H1 (cell line): ENCODE measurements around the gene ELMO1. TPM values are rescaled to one million over a fixed set of nuclear protein-coding genes. Genes with fewer than 3 reads are reported as not detected.

Experiments
- CTCF ChIA-PET: fragments of 300-600 bp; sonication (Branson Sonifier 250); formaldehyde crosslinking; loops from one replicate; lab custom pipeline; 2021; ENCODE audit not compliant: partially characterized antibody; lab: Charles Lee
- POLR2A ChIA-PET: fragments of 300-600 bp; sonication (Branson Sonifier 250); formaldehyde crosslinking; loops from one replicate; lab custom pipeline; 2021; ENCODE audit warnings: inconsistent platforms; ENCODE audit not compliant: partially characterized antibody; lab: Charles Lee
- DNase-seq, 2 experiments: peaks; one replicate each; pipeline versions ENCODE4 v3.0.0 to v3.0.0-alpha.2; 2010 to 2022; ENCODE audit warnings: low spot score in 2 of 2, low read depth in 1 of 2, mixed read lengths in 1 of 2
- FAIRE-seq: peaks from 2 replicates; lab custom pipeline; 2011; peaks lifted over from hg19 to GRCh38; lab: Jason Lieb, UNC
- H2AFZ ChIP-seq: 2 replicates; pipeline ENCODE4 v1.8.1; 2012; ENCODE audit warnings: low read length, inconsistent platforms
- H2AK5ac ChIP-seq: 2 replicates; pipeline ENCODE4 v1.6.1; 2013; ENCODE audit warnings: low read depth, low read length
- H2BK120ac ChIP-seq: replicated peaks from 2 replicates; pipeline ENCODE3; 2013; ENCODE audit warnings: low read depth, low read length, inconsistent platforms
- H2BK12ac ChIP-seq: 2 replicates; pipeline ENCODE4 v1.6.1; 2013; ENCODE audit warnings: low read depth, low read length
- H2BK15ac ChIP-seq: 2 replicates; pipeline ENCODE4 v1.6.1; 2013; ENCODE audit warnings: low read length
- H2BK20ac ChIP-seq: 2 replicates; pipeline ENCODE4 v1.6.1; 2013; ENCODE audit warnings: low read length
- H2BK5ac ChIP-seq: 2 replicates; pipeline ENCODE4 v1.6.1; 2013; ENCODE audit warnings: low read depth, low read length
- H3K14ac ChIP-seq: 2 replicates; pipeline ENCODE4 v1.6.1; 2013; ENCODE audit warnings: inconsistent platforms; ENCODE audit not compliant: insufficient read length
- H3K18ac ChIP-seq: 2 replicates; pipeline ENCODE4 v1.6.1; 2013; ENCODE audit warnings: low read length; ENCODE audit errors: extremely low read depth
- H3K23ac ChIP-seq: 2 replicates; pipeline ENCODE4 v1.6.1; 2013; ENCODE audit warnings: inconsistent platforms; ENCODE audit not compliant: insufficient read length
- H3K23me2 ChIP-seq: 2 replicates; pipeline ENCODE4 v1.6.1; 2013; ENCODE audit warnings: low read depth, low read length
- H3K27ac ChIP-seq: 2 replicates; pipeline ENCODE4 v1.6.1; 2011; ENCODE audit warnings: low read depth, low read length, inconsistent platforms
- H3K27me3 ChIP-seq, 4 experiments: replicated peaks in 1 of 4; 1 replicate in 1 of 4; 2 replicates in 3 of 4; pipeline versions ENCODE4 v1.6.1 to v1.8.1; 2011 to 2013; ENCODE audit warnings: low read length in 3 of 4, mild to moderate bottlenecking in 3 of 4, inconsistent platforms in 2 of 4, mixed read lengths in 2 of 4, moderate library complexity in 1 of 4; ENCODE audit not compliant: control insufficient read depth in 3 of 4, insufficient read depth in 3 of 4; ENCODE audit errors: extremely low read depth in 1 of 4
- H3K36me3 ChIP-seq, 4 experiments: 2 replicates each; pipeline versions ENCODE4 v1.6.1 to v1.8.1; 2011 to 2013; ENCODE audit warnings: mild to moderate bottlenecking in 4 of 4, low read length in 3 of 4, moderate library complexity in 2 of 4, control low read depth in 1 of 4, inconsistent platforms in 1 of 4; ENCODE audit not compliant: insufficient read depth in 4 of 4, control insufficient read depth in 2 of 4
- H3K4ac ChIP-seq: replicated peaks from 2 replicates; pipeline ENCODE3; 2013; ENCODE audit warnings: low read length, low read depth, mixed read lengths, inconsistent platforms; ENCODE audit not compliant: insufficient read length
- H3K4me1 ChIP-seq, 4 experiments: replicated peaks in 1 of 4; 1 replicate in 1 of 4; 2 replicates in 3 of 4; pipeline versions ENCODE4 v1.6.1 to v1.8.1; 2011 to 2013; ENCODE audit warnings: low read length in 3 of 4, inconsistent platforms in 2 of 4, mixed read lengths in 1 of 4; ENCODE audit not compliant: insufficient read depth in 4 of 4, control insufficient read depth in 3 of 4
- H3K4me2 ChIP-seq, 2 experiments: 2 replicates each; pipeline versions ENCODE4 v1.6.1 to v1.8.1; 2011 to 2013; ENCODE audit warnings: low read depth in 2 of 2, low read length in 2 of 2, control low read depth in 1 of 2, inconsistent platforms in 1 of 2, mild to moderate bottlenecking in 1 of 2; ENCODE audit not compliant: insufficient read depth in 1 of 2
- H3K4me3 ChIP-seq, 4 experiments: fragments of 200-600, 300-600 bp in 1 of 4; sonication (generic), shearing (Covaris generic), sonication (Bioruptor Twin) in 1 of 4; 2 replicates each; pipeline versions ENCODE4 v1.5.1 to v1.8.1; 2011 to 2016; ENCODE audit warnings: low read length in 4 of 4, low read depth in 3 of 4, control low read depth in 2 of 4, inconsistent platforms in 2 of 4, mild to moderate bottlenecking in 2 of 4, mixed read lengths in 1 of 4, moderate library complexity in 1 of 4; ENCODE audit not compliant: insufficient read depth in 2 of 4; ENCODE audit errors: extremely low read depth in 1 of 4
- H3K56ac ChIP-seq: replicated peaks from 2 replicates; pipeline ENCODE3; 2013; ENCODE audit warnings: low read depth, mild to moderate bottlenecking, mixed read lengths, low read length, inconsistent platforms; ENCODE audit not compliant: insufficient read length
- H3K79me1 ChIP-seq: 2 replicates; pipeline ENCODE4 v1.6.1; 2013; ENCODE audit warnings: low read depth, low read length, control low read depth
- H3K79me2 ChIP-seq, 2 experiments: 2 replicates each; pipeline versions ENCODE4 v1.6.1 to v1.8.1; 2012 to 2013; ENCODE audit warnings: low read length in 2 of 2, mild to moderate bottlenecking in 2 of 2, inconsistent platforms in 1 of 2; ENCODE audit not compliant: insufficient read depth in 2 of 2, control insufficient read depth in 1 of 2
- H3K9ac ChIP-seq, 4 experiments: replicated peaks in 1 of 4; 1 replicate in 1 of 4; 2 replicates in 3 of 4; pipeline versions ENCODE4 v1.6.1 to v1.8.1; 2011 to 2013; ENCODE audit warnings: low read depth in 3 of 4, low read length in 3 of 4, control low read depth in 2 of 4, mild to moderate bottlenecking in 2 of 4, moderate library complexity in 2 of 4, inconsistent platforms in 1 of 4; ENCODE audit errors: extremely low read depth in 1 of 4
- H3K9me3 ChIP-seq, 2 experiments: 2 replicates each; pipeline versions ENCODE4 v1.6.1 to v1.8.1; 2012 to 2013; ENCODE audit warnings: mild to moderate bottlenecking in 2 of 2, moderate library complexity in 2 of 2, control low read depth in 1 of 2, inconsistent platforms in 1 of 2, low read depth in 1 of 2, low read length in 1 of 2, mixed read lengths in 1 of 2; ENCODE audit not compliant: insufficient read depth in 2 of 2
- H4K20me1 ChIP-seq, 2 experiments: replicated peaks in 1 of 2; 2 replicates each; pipeline versions ENCODE3 to v1.8.1; 2011 to 2013; ENCODE audit warnings: inconsistent platforms in 2 of 2, low read length in 2 of 2, mild to moderate bottlenecking in 1 of 2; ENCODE audit not compliant: insufficient read depth in 2 of 2, control insufficient read depth in 1 of 2
- H4K5ac ChIP-seq: 2 replicates; pipeline ENCODE4 v1.6.1; 2013; ENCODE audit warnings: low read length, low read depth, mixed read lengths, inconsistent platforms; ENCODE audit not compliant: insufficient read length
- H4K8ac ChIP-seq: 2 replicates; pipeline ENCODE4 v1.8.0; 2013; ENCODE audit warnings: mild to moderate bottlenecking, moderate library complexity, low read length, inconsistent platforms; ENCODE audit not compliant: insufficient read depth; ENCODE audit errors: extremely low read depth
- H4K91ac ChIP-seq: replicated peaks from 2 replicates; pipeline ENCODE3; 2013; ENCODE audit warnings: low read length, mixed read lengths, inconsistent platforms; ENCODE audit not compliant: insufficient read length
- ASH2L ChIP-seq: fragments of 200-600, 300-600 bp; sonication (generic); IDR thresholded peaks from one replicate; pipeline ENCODE4 v1.7.1; 2017; ENCODE audit warnings: low read length
- BACH1 ChIP-seq: IDR thresholded peaks from 2 replicates; pipeline ENCODE4 v1.6.1; 2012; ENCODE audit warnings: low read length, improper control_type of control experiment
- BRCA1 ChIP-seq: IDR thresholded peaks from 2 replicates; pipeline ENCODE4 v1.6.1; 2012; ENCODE audit warnings: low read depth, low read length, improper control_type of control experiment
- PHF8 ChIP-seq: fragments of 200-600 bp; sonication (generic); conservative IDR thresholded peaks from 2 replicates; pipeline ENCODE4 v1.7.1; 2012; ENCODE audit warnings: low read depth, mild to moderate bottlenecking, inconsistent platforms, low read length, moderate library complexity
- POU5F1 ChIP-seq: IDR thresholded peaks from 2 replicates; pipeline ENCODE4 v1.6.1; 2011; ENCODE audit warnings: low read depth, mild to moderate bottlenecking, low read length, moderate library complexity
- RAD21 ChIP-seq, 2 experiments: IDR thresholded peaks in 1 of 2; conservative IDR thresholded peaks in 1 of 2; 2 replicates each; pipeline ENCODE4 v1.6.1; 2011; ENCODE audit warnings: low read depth in 2 of 2, low read length in 2 of 2, improper control_type of control experiment in 1 of 2, inconsistent platforms in 1 of 2, mild to moderate bottlenecking in 1 of 2, moderate library complexity in 1 of 2
- SP2 ChIP-seq: IDR thresholded peaks from 2 replicates; pipeline ENCODE4 v1.6.1; 2012; ENCODE audit warnings: mild to moderate bottlenecking, low read length, inconsistent platforms
- WGBS, 2 experiments: shearing (Covaris generic) in 1 of 2; methylation state at CpG; one replicate each; pipeline versions ENCODE4 v1.1.6 to v1.1.7; 2013 to 2015; ENCODE audit warnings: low lambda C conversion rate in 2 of 2, mixed read lengths in 2 of 2, inconsistent platforms in 1 of 2, low coverage in 1 of 2, missing lambda C conversion rate in 1 of 2; ENCODE audit not compliant: insufficient replicate concordance in 2 of 2, insufficient coverage in 1 of 2, insufficient read length in 1 of 2; ENCODE audit errors: extremely low coverage in 1 of 2, missing lambda C conversion rate in 1 of 2; 5-methylcytosine and 5-hydroxymethylcytosine counted together
- polyA plus RNA-seq, 7 experiments: library from polyadenylated mRNA; depleted of rRNA in 3 of 7; stranded (reverse) in 5 of 7; unstranded in 2 of 7; fragments of >200 nt in 5 of 7; fragments of 200-250 nt in 2 of 7; gene quantifications; 1 replicate in 5 of 7; 2 replicates in 1 of 7; 4 replicates in 1 of 7; pipeline versions ENCODE4 v1.2.1 to v1.2.3, GENCODE V29; 2011 to 2013; ENCODE audit warnings: missing spikeins in 2 of 7, mixed read lengths in 2 of 7
- total RNA-seq: library from RNA; stranded (reverse); fragmentation: NEBNext Ultra II Directional; extraction: Animal tissue kit (Norgen Biotek cat#: 25700); gene quantifications from 2 replicates; pipeline ENCODE4 v1.2.1, GENCODE V29; 2021
- TF ChIP-seq, protein P1 (sequence below): IDR thresholded peaks from 2 replicates; pipeline ENCODE4 v1.6.1; 2012; ENCODE audit warnings: inconsistent platforms

ELMO1 gene
- total and polyA plus RNA-seq, 2 of the 8 experiments (the other 6 are each of a cell fraction or from before 2014, with no cell fraction given): 18.4 to 21.0 TPM

DNA sequence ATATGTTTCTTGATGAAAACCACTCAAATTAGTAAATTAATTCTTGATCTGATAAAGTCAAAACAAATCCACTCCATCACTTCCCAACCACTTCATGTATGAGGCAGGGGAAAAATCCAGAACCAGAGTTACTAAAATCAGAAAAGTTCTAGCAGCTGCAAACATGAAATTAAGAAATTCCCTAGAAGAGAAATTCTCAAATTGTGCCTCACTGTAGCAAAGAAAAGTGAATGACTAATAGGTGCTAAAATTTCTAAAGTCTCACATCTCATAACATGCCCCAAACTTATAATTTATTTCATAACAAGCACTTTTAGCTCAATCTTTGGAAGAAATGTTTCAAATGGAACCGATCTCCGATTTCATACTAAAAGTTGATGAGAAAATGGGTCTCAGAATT, 379.3 kb downstream of the ELMO1 start:
- no peak overlapping the region for H3K4me2 ChIP-seq
- H2AFZ ChIP-seq: no peak overlapping the region
- H3K9ac ChIP-seq: no peak overlapping the region
- no peak overlapping the region for H3K18ac ChIP-seq
- H3K56ac ChIP-seq: no peak overlapping the region
- H4K5ac ChIP-seq: no peak overlapping the region
- H3K79me1 ChIP-seq: no peaks in the 10 kb centered on the region
- no peak overlapping the region for H4K91ac ChIP-seq
- H2BK12ac ChIP-seq: no peak overlapping the region
- H3K4me3 ChIP-seq: no peak overlapping the region
- H3K9me3 ChIP-seq: no peaks in the 10 kb centered on the region
- no peak overlapping the region for H2BK20ac ChIP-seq
- no peak overlapping the region for H4K8ac ChIP-seq
- H3K4ac ChIP-seq: no peak overlapping the region
- no peaks in the 10 kb centered on the region for H3K36me3 ChIP-seq
- POLR2A ChIA-PET: interaction anchor here (0.6 kb wide), 1 partner anchor 16 kb away, joined by 3 read pairs; no protein-coding TSS in a partner anchor
- H2BK5ac ChIP-seq: no peak overlapping the region
- CTCF ChIA-PET: interaction anchor here (0.7 to 1.6 kb wide), 2 partner anchors 167 to 778 kb away, joined by 3 read pairs; no protein-coding TSS in a partner anchor
- no peak overlapping the region for H2BK120ac ChIP-seq
- no peak overlapping the region for H3K27ac ChIP-seq
- WGBS, 2 experiments: 87% methylated on average over 2 of the region's 2 CpGs; no CpG with 5 or more reads in 1 of the 2 experiments
- H4K20me1 ChIP-seq: no peaks in the 10 kb centered on the region
- peaks cover 2% of the 10 kb centered on the region; the same call in 1 of the 2 replicates for H3K23me2 ChIP-seq
- TF ChIP-seq, protein P1, sequence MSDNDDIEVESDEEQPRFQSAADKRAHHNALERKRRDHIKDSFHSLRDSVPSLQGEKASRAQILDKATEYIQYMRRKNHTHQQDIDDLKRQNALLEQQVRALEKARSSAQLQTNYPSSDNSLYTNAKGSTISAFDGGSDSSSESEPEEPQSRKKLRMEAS: no peak
- TF ChIP-seq RAD21 (IDR thresholded peaks at IDR 0.05 in 1 of 2, conservative IDR thresholded peaks at IDR 0.05 in 1 of 2; ENCODE audit: low read depth in 2 of 2, low read length in 2 of 2) (no peak), BACH1 (no peak), POU5F1 (no peak), PHF8 (no peak), SP2 (no peak), BRCA1 (no peak), ASH2L (no peak)
- H3K14ac ChIP-seq: no peak overlapping the region
- H3K23ac ChIP-seq: no peak overlapping the region
- H3K4me1 ChIP-seq: no peaks in the 10 kb centered on the region
- H3K79me2 ChIP-seq: no peaks in the 10 kb centered on the region
- FAIRE-seq (no peak), DNase-seq (no peak)
- H2AK5ac ChIP-seq: no peak overlapping the region
- no peaks in the 10 kb centered on the region for H3K27me3 ChIP-seq
- no peak overlapping the region for H2BK15ac ChIP-seq
